Posterior vena cava (tissue), 2 donors: ENCODE data around the gene PXK. TPM values are rescaled to one million over a fixed set of nuclear protein-coding genes. Genes with fewer than 3 reads are reported as not detected.

ENCODE experiments used
- DNase-seq: peaks from one replicate; pipeline ENCODE4 v3.0.0-alpha.2; 2020; ENCODE audit warnings: low spot score
- intact Hi-C, 2 donors: fragments of 100-400 bp; cut with DNase I; formaldehyde crosslinking; loops; one replicate each; pipeline versions ENCODE4 v1.14.1 to v1.14.2; 2022 to 2023
- total RNA-seq, 2 donors: library from RNA; stranded (reverse); fragmentation: NEBNext Ultra II Directional; extraction: Animal tissue kit (Norgen Biotek cat#: 25700); gene quantifications; one replicate each; pipeline ENCODE4 v1.2.1, GENCODE V29; 2021
- donor health status: DM: yes; HTN: yes; CAD: no.
- donor health status: DM: yes; HTN: yes; CAD: no.

The PXK gene
- total RNA-seq, 2 donors from 2014 or later = 22.5 to 24.8 TPM

GRCh38 chr3:58403513-58404109 is 70.9 kb downstream of the PXK start:
- intact Hi-C loops = no loop called here
- no peak for DNase-seq

- DNase-seq = no peak
Observed at GRCh38 chr3:58404396-58404795, 71.7 kb downstream of the PXK start.

GRCh38 chr3:58408906-58409305 is 76.2 kb downstream of the PXK start:
- DNase-seq = no peak
- intact Hi-C loops = no loop called here

More at GRCh38 chr3:58404396-58404795, 71.7 kb downstream of the PXK start:
- intact Hi-C loops = no loop called here

GRCh38 chr3:58409663-58410062 is 77.0 kb downstream of the PXK start:
- intact Hi-C loops = loop anchor here in 1 of 2 donors (5.0 kb wide), 1 partner anchor 72 kb away; no protein-coding TSS in a partner anchor
- DNase-seq = no peak

GRCh38 chr3:58411036-58411435 is 78.3 kb downstream of the PXK start:
- DNase-seq = no peak
- intact Hi-C loops = loop anchor here in 1 of 2 donors (5.0 kb wide), 1 partner anchor 74 kb away; no protein-coding TSS in a partner anchor

GRCh38 chr3:58411851-58412830 is 79.4 kb downstream of the PXK start:
- no peak for DNase-seq
- intact Hi-C loops = loop anchor here in 1 of 2 donors (5.0 kb wide), 1 partner anchor 75 kb away; no protein-coding TSS in a partner anchor

GRCh38 chr3:58414538-58415197 is 82.0 kb downstream of the PXK start:
- intact Hi-C loops = loop anchor here (5.0 kb wide), 2 partner anchors 77 to 87 kb away; no protein-coding TSS in a partner anchor
- no peak for DNase-seq

GRCh38 chr3:58416191-58416590 is 83.5 kb downstream of the PXK start:
- DNase-seq = no peak
- intact Hi-C loops = loop anchor here in 1 of 2 donors (5.0 kb wide), 1 partner anchor 89 kb away; no protein-coding TSS in a partner anchor

GRCh38 chr3:58417075-58417474 is 84.4 kb downstream of the PXK start:
- DNase-seq = no peak
- intact Hi-C loops = loop anchor here in 1 of 2 donors (5.0 kb wide), 1 partner anchor 90 kb away; no protein-coding TSS in a partner anchor

- intact Hi-C loops = loop anchor here (2.0 to 5.0 kb wide), 2 partner anchors 39 to 91 kb away; no protein-coding TSS in a partner anchor
- DNase-seq = no peak
Observed at GRCh38 chr3:58418227-58418626, 85.5 kb downstream of the PXK start.

GRCh38 chr3:58419780-58420507 is 87.3 kb downstream of the PXK start:
- DNase-seq = peak; percentile 88
- intact Hi-C loops = loop anchor here (2.0 to 10.0 kb wide), 3 partner anchors 41 to 105 kb away; no protein-coding TSS in a partner anchor

GRCh38 chr3:58421004-58421403 is 88.3 kb downstream of the PXK start:
- intact Hi-C loops = loop anchor here in 1 of 2 donors (10.0 kb wide), 1 partner anchor 104 kb away; no protein-coding TSS in a partner anchor
- DNase-seq = no peak

GRCh38 chr3:58422756-58423325 is 90.1 kb downstream of the PXK start:
- intact Hi-C loops = loop anchor here in 1 of 2 donors (10.0 kb wide), 1 partner anchor 102 kb away; no protein-coding TSS in a partner anchor
- DNase-seq = no peak

- intact Hi-C loops = loop anchor here in 1 of 2 donors (5.0 to 10.0 kb wide), 2 partner anchors 100 to 702 kb away; no protein-coding TSS in a partner anchor
- DNase-seq = no peak
Observed at GRCh38 chr3:58424613-58425012, 91.9 kb downstream of the PXK start.

GRCh38 chr3:58425782-58426181 is 93.1 kb downstream of the PXK start:
- intact Hi-C loops = loop anchor here in 1 of 2 donors (5.0 to 10.0 kb wide), 2 partner anchors 99 to 703 kb away; no protein-coding TSS in a partner anchor
- no peak for DNase-seq

- DNase-seq = no peak
- intact Hi-C loops = loop anchor here in 1 of 2 donors (5.0 to 10.0 kb wide), 2 partner anchors 97 to 706 kb away; no protein-coding TSS in a partner anchor
Observed at GRCh38 chr3:58427661-58428361, 95.1 kb downstream of the PXK start.

GRCh38 chr3:58429657-58430056 is 97.0 kb downstream of the PXK start:
- intact Hi-C loops = loop anchor here (5.0 to 10.0 kb wide), 3 partner anchors 65 to 707 kb away; partner anchors contain the start of gene KCTD6 (in 1 of the 2)
- no peak for DNase-seq
